SK-N-MC (cell line): ENCODE measurements around the gene CYP26A1.

ENCODE experiments used
- EZH2 ChIP-seq: fragments of 200-600 bp; sonication (generic); IDR thresholded peaks from one replicate; pipeline ENCODE4 v1.6.1; 2017; ENCODE audit warnings: antibody characterized with exemption
- FOXP2 ChIP-seq: optimal IDR thresholded peaks from 2 replicates; pipeline ENCODE3; 2011; ENCODE audit warnings: mild to moderate bottlenecking, moderate library complexity; ENCODE audit not compliant: insufficient read depth; ENCODE audit errors: extremely low read length, control extremely low read depth
- POLR2AphosphoS5 ChIP-seq: IDR thresholded peaks from 2 replicates; pipeline ENCODE4 v1.6.1; 2012; ENCODE audit warnings: mild to moderate bottlenecking, low read depth, low read length, borderline replicate concordance

DNA sequence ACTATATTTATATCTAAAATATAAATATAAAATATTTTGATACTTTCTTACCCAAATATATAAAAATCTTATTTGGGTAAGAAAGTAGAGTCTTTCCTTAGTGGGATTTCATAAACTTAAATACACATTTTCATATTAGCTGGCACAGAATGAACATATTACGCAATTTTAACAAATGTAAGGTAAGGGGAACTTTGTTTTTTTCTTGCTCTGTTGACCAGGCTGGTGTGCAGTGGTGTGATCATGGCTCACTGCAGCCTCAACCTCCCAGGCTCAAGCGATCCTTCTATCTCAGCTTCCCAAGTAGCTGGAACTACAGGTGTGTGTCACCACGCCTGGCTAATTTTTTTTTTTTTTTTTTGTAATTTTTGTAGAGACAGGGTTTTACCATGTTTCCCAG, 18.3 kb downstream of the CYP26A1 start:
- no peak for TF ChIP-seq POLR2AphosphoS5
- no peak for TF ChIP-seq EZH2
- no peak for TF ChIP-seq FOXP2
